Panc1 (cell line): ENCODE data around the gene TAS2R9. TPM values are rescaled to one million over a fixed set of nuclear protein-coding genes. Genes with fewer than 3 reads are reported as not detected.

Experiments used
- ATAC-seq: fragments of 200-7000 bp; cut with Tn5 transposase; 2 replicates; pipeline ENCODE4 v1.9.1; 2020; ENCODE audit warnings: mild to moderate bottlenecking, moderate library complexity
- BruUV-seq: library from RNA; stranded (reverse); fragments of 400-500 nt; replicated peaks from 2 replicates; lab custom pipeline; 2021; lab: Mats Ljungman, UMichigan
- CTCF ChIA-PET: fragments of 300-600 bp; sonication (Branson Sonifier 250); formaldehyde crosslinking; loops from one replicate; lab custom pipeline; 2022; ENCODE audit warnings: antibody characterized with exemption; lab: Charles Lee
- POLR2A ChIA-PET: fragments of 300-600 bp; sonication (Branson Sonifier 250); formaldehyde crosslinking; loops from one replicate; lab custom pipeline; 2022; ENCODE audit warnings: antibody characterized with exemption; lab: Charles Lee
- DNase-seq: peaks from one replicate; pipeline ENCODE4 v3.0.0-alpha.2; 2010; ENCODE audit warnings: low read depth, low spot score
- H3K27ac ChIP-seq: 2 replicates; pipeline ENCODE4 v1.5.1; 2011; ENCODE audit warnings: mild to moderate bottlenecking, low read length, inconsistent platforms
- H3K27me3 ChIP-seq: fragments of 200-500 bp; sonication (Bioruptor generic); 2 replicates; pipeline ENCODE4 v1.6.0; 2014; ENCODE audit warnings: low read length, inconsistent platforms; ENCODE audit not compliant: control insufficient read depth, insufficient read depth
- H3K36me3 ChIP-seq: fragments of 200-500 bp; sonication (Bioruptor generic); 2 replicates; pipeline ENCODE4 v1.5.1; 2014; ENCODE audit warnings: inconsistent platforms, mild to moderate bottlenecking, low read length, moderate library complexity; ENCODE audit not compliant: control insufficient read depth, insufficient read depth
- H3K4me1 ChIP-seq: 2 replicates; pipeline ENCODE4 v1.5.1; 2011; ENCODE audit warnings: inconsistent platforms, mild to moderate bottlenecking, low read length, moderate library complexity; ENCODE audit not compliant: control insufficient read depth, insufficient read depth
- H3K4me3 ChIP-seq, 2 experiments: 2 replicates each; pipeline ENCODE4 v1.5.1; 2011 to 2012; ENCODE audit warnings: low read depth in 2 of 2, low read length in 2 of 2, mild to moderate bottlenecking in 2 of 2, inconsistent platforms in 1 of 2, moderate library complexity in 1 of 2
- H3K9me3 ChIP-seq: fragments of 200-500 bp; sonication (Bioruptor generic); 2 replicates; pipeline ENCODE4 v1.5.1; 2014; ENCODE audit warnings: low read depth, mild to moderate bottlenecking, inconsistent platforms, low read length, moderate library complexity; ENCODE audit not compliant: control insufficient read depth, insufficient read depth
- POLR2AphosphoS5 ChIP-seq: IDR thresholded peaks from 2 replicates; pipeline ENCODE4 v1.6.1; 2012; ENCODE audit warnings: mild to moderate bottlenecking, low read depth, low read length, moderate library complexity
- SIN3A ChIP-seq: IDR thresholded peaks from 2 replicates; pipeline ENCODE4 v1.6.1; 2012; ENCODE audit warnings: low read depth, mild to moderate bottlenecking, low read length, moderate library complexity, borderline replicate concordance; ENCODE audit not compliant: insufficient read depth
- TCF7L2 ChIP-seq: IDR thresholded peaks from 2 replicates; pipeline ENCODE4 v1.6.1; 2011; ENCODE audit warnings: mild to moderate bottlenecking, low read depth, low read length, inconsistent platforms
- in situ Hi-C: cut with HindIII; loops from 2 replicates; pipeline ENCODE4 v1.10.0; 2016; ENCODE audit warnings: low sequenced_read_pairs, low pct_unique_long_range_greater_than_20kb
- intact Hi-C: fragments of 100-400 bp; cut with micrococcal nuclease; formaldehyde crosslinking; loops from one replicate; pipeline ENCODE4 v1.10.0; 2022; ENCODE audit not compliant: unreplicated experiment
- total RNA-seq: library from RNA; stranded (reverse); gene quantifications from one replicate; pipeline ENCODE4 v1.2.1, GENCODE V29; 2021; ENCODE audit not compliant: unreplicated experiment
- TF ChIP-seq, protein P1 (sequence below), 2 experiments: IDR thresholded peaks; 2 replicates each; pipeline ENCODE4 v1.6.1; 2011 to 2012; ENCODE audit warnings: low read depth in 2 of 2, control low read depth in 1 of 2, low read length in 1 of 2, mild to moderate bottlenecking in 1 of 2, moderate library complexity in 1 of 2; ENCODE audit not compliant: insufficient read depth in 1 of 2
- TF ChIP-seq, protein P2 (sequence below): fragments of 450-650 bp; IDR thresholded peaks from 2 replicates; pipeline ENCODE4 v1.5.1; 2017; ENCODE audit warnings: mild to moderate bottlenecking

The TAS2R9 gene
- total RNA-seq, 1 experiment from 2014 or later: not detected

GRCh38 chr12:10807186-10807585 lies 2.8 kb downstream of the TAS2R9 start, which contains the start of gene TAS2R8:
TSS of gene TAS2R8 (minus strand) at chr12:10807286. CDS start at chr12:10806980, 306 bp downstream.
- Histone ChIP-seq H3K27ac (no peak within 1 kb of the TSS), H3K9me3 (no peaks in the 10 kb centered on the region), H3K36me3 (no peaks in the 10 kb centered on the region), H3K4me1 (no peaks in the 10 kb centered on the region), H3K27me3 (no peaks in the 10 kb centered on the region; the same call in 1 of the 2 replicates), H3K4me3 (no peak within 1 kb of the TSS)
- ChIA-PET POLR2A (no interaction called here), CTCF (interaction anchor here (0.6 kb wide), 1 partner anchor 679 kb away, joined by 3 read pairs; no protein-coding TSS in a partner anchor)
- ATAC-seq: no peak
- DNase-seq: no peak
- BruUV-seq: no TSS peak
- no peak for TF ChIP-seq POLR2AphosphoS5
- TF ChIP-seq, protein P1, sequence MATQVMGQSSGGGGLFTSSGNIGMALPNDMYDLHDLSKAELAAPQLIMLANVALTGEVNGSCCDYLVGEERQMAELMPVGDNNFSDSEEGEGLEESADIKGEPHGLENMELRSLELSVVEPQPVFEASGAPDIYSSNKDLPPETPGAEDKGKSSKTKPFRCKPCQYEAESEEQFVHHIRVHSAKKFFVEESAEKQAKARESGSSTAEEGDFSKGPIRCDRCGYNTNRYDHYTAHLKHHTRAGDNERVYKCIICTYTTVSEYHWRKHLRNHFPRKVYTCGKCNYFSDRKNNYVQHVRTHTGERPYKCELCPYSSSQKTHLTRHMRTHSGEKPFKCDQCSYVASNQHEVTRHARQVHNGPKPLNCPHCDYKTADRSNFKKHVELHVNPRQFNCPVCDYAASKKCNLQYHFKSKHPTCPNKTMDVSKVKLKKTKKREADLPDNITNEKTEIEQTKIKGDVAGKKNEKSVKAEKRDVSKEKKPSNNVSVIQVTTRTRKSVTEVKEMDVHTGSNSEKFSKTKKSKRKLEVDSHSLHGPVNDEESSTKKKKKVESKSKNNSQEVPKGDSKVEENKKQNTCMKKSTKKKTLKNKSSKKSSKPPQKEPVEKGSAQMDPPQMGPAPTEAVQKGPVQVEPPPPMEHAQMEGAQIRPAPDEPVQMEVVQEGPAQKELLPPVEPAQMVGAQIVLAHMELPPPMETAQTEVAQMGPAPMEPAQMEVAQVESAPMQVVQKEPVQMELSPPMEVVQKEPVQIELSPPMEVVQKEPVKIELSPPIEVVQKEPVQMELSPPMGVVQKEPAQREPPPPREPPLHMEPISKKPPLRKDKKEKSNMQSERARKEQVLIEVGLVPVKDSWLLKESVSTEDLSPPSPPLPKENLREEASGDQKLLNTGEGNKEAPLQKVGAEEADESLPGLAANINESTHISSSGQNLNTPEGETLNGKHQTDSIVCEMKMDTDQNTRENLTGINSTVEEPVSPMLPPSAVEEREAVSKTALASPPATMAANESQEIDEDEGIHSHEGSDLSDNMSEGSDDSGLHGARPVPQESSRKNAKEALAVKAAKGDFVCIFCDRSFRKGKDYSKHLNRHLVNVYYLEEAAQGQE (IDR thresholded peaks at IDR 0.05; ENCODE audit: insufficient read depth in 1 of 2, low read depth in 2 of 2, low read length in 1 of 2): no peak
- no peak for TF ChIP-seq TCF7L2
- TF ChIP-seq, protein P2, sequence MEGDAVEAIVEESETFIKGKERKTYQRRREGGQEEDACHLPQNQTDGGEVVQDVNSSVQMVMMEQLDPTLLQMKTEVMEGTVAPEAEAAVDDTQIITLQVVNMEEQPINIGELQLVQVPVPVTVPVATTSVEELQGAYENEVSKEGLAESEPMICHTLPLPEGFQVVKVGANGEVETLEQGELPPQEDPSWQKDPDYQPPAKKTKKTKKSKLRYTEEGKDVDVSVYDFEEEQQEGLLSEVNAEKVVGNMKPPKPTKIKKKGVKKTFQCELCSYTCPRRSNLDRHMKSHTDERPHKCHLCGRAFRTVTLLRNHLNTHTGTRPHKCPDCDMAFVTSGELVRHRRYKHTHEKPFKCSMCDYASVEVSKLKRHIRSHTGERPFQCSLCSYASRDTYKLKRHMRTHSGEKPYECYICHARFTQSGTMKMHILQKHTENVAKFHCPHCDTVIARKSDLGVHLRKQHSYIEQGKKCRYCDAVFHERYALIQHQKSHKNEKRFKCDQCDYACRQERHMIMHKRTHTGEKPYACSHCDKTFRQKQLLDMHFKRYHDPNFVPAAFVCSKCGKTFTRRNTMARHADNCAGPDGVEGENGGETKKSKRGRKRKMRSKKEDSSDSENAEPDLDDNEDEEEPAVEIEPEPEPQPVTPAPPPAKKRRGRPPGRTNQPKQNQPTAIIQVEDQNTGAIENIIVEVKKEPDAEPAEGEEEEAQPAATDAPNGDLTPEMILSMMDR: no peak
- no peak for TF ChIP-seq SIN3A
- intact Hi-C loops (no loop called here), in situ Hi-C loops (no loop called here)

GRCh38 chr12:10802587-10802986 lies 7.4 kb downstream of the TAS2R9 start, which contains the start of gene TAS2R7:
TSS of gene TAS2R7 (minus strand) at chr12:10802627. CDS start at chr12:10802570, 57 bp downstream.
- H3K4me1 ChIP-seq: no peaks in the 10 kb centered on the region
- no peaks in the 10 kb centered on the region for H3K36me3 ChIP-seq
- DNase-seq (no peak), ATAC-seq (no peak)
- intact Hi-C loops: no loop called here
- TF ChIP-seq, protein P2: no peak
- no peak for TF ChIP-seq TCF7L2
- TF ChIP-seq SIN3A: no peak
- no peak for TF ChIP-seq POLR2AphosphoS5
- H3K9me3 ChIP-seq: no peaks in the 10 kb centered on the region
- ChIA-PET CTCF (no interaction called here), POLR2A (no interaction called here)
- no TSS peak for BruUV-seq
- in situ Hi-C loops: no loop called here
- H3K4me3 ChIP-seq: no peak within 1 kb of the TSS
- H3K27ac ChIP-seq: no peak within 1 kb of the TSS
- H3K27me3 ChIP-seq: no peaks in the 10 kb centered on the region; the same call in 1 of the 2 replicates
